Measurements from ENCODE around the gene SOX15. TPM values are rescaled to one million over a fixed set of nuclear protein-coding genes. Genes with fewer than 3 reads are reported as not detected.

The SOX15 gene
- total RNA-seq (2013; cell fraction: nucleolus; rRNA removed): 0.49 and 0.79 TPM in 2 replicates
- 0.27 TPM in 1 of 2 replicates, not detected in the other for total RNA-seq (2014; rRNA removed)
- not detected in 2 replicates for total RNA-seq (2014; rRNA removed; fragmentation: Illumina TruSeq; extraction: Trizol)
- total RNA-seq (2021): 0.19 and 0.28 TPM in 2 replicates
- not detected for polyA plus RNA-seq (2011; ENCODE audit: low read depth)
- 0.10 TPM in 1 of 2 replicates, not detected in the other for polyA plus RNA-seq (2011; rRNA removed)
- polyA plus RNA-seq (2011; cell fraction: cytosol; rRNA removed): not detected in 2 replicates
- 0.73 and 1.5 TPM in 2 replicates for polyA plus RNA-seq (2011; cell fraction: nucleus; rRNA removed)
- polyA plus RNA-seq (2012): 0.76 and 1.1 TPM in 2 replicates
- 0.07 TPM in 1 of 2 replicates, not detected in the other for polyA plus RNA-seq (2014; fragmentation: Illumina TruSeq; extraction: Trizol)
- under 1 TPM; 0.06 to 0.09 TPM for polyA plus RNA-seq (2014; fragmentation: Nextera tagmentation; extraction: Ambion mirVana)
- 0.22 and 0.62 TPM in 2 replicates for polyA plus RNA-seq (2014; rRNA removed)
- under 1 TPM; 0.25 to 0.53 TPM for polyA plus RNA-seq (2016; fragmentation: Nextera tagmentation; extraction: Ambion mirVana)
- not detected in 2 replicates for polyA minus RNA-seq (2011; rRNA and poly(A)+ RNA removed)
- not detected in 2 replicates for polyA minus RNA-seq (2011; cell fraction: cytosol; rRNA and poly(A)+ RNA removed)
- polyA minus RNA-seq (2011; cell fraction: nucleus; rRNA and poly(A)+ RNA removed): 0.36 and 0.77 TPM in 2 replicates
- percentile 35 among the genes with signal in this experiment for Bru-seq, nascent RNA
- BruChase-seq, experiment 1, labeled RNA remaining after a 6-hour chase: percentile 32 among the genes with signal in this experiment
- percentile 25 among the genes with signal in this experiment for BruChase-seq, experiment 2, labeled RNA remaining after a 2-hour chase
- long read RNA-seq, experiment 1: 0 reads
- long read RNA-seq, experiment 2: 0 reads

DNA sequence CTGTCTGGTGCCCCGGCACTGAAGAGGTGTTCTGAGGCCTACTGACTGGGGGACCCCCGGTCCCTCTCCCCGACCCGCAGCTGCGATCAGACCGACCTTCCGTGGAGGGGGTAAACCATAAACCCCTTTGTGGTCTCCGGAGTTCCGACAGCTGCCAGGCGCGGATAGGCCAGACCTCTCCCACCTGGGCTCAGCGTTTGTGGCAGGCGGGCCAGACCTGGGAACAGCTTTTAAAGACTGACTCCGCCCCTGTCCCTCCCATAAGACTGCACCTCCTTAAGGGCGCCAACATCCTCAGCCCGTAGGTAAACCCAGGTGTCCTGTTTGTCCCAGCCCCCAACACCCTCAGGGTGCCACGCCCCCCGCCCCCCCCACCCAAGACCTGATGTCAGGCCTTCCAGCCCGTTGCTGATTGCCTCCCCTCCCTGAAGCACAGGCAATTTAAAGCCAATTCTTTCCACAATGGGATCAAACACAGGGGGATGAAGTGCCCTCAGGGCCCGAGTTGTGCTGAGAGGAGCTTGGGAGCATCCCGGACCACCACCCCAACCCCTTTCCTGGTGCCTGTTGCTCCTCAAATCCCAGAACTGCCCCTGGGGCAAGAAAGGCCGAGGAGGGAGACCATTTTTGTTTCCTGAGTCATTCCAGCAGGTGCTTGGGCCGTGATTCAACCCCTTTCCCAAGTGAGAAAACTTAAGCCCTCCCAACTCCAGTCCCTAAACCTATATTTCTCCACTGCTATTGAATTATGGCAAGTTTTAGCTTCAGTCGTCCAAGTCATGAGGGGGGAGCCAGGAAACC is at the start of gene SOX15:
Gene SOX15, minus strand, starts transcription at position 204 of the 801 bp plus-strand sequence. CDS start 418 bp downstream, outside the sequence.
- no peak for ATAC-seq
- ChIA-PET SMC1A (ENCODE audit: uncharacterized antibody, unreplicated experiment) (interaction anchor here (1.0 to 1.6 kb wide), 4 partner anchors 10 to 98 kb away, joined by 3 to 8 read pairs (median 3); partner anchors contain the start of genes CD68, SAT2, TP53 and WRAP53), RAD21 (ENCODE audit: unreplicated experiment) (interaction anchor here (0.6 to 1.4 kb wide), 7 partner anchors 15 to 400 kb away, joined by 3 to 5 read pairs (median 3); partner anchors contain the start of genes SAT2 and WRAP53), POLR2A (interaction anchor here (0.7 kb wide), 1 partner anchor 25 kb away, joined by 3 read pairs; no protein-coding TSS in a partner anchor), CTCF (interaction anchor here (0.9 to 2.6 kb wide), 11 partner anchors 9 to 234 kb away, joined by 3 to 14 read pairs (median 6); partner anchors contain the start of genes SENP3, TMEM95, TP53 and WRAP53)
- intact Hi-C loops (cut with micrococcal nuclease; ENCODE audit: unreplicated experiment) (no loop called here), in situ Hi-C loops (cut with MboI) (no loop called here)
- WGBS (ENCODE audit: insufficient coverage, insufficient replicate concordance, low lambda C conversion rate, missing lambda C conversion rate): 78% methylated on average over 21 of the region's 24 CpGs
- H4K20me1 ChIP-seq (ENCODE audit: control insufficient read depth, insufficient read depth): no peaks in the 10 kb centered on the region; the same call in 1 of the 2 replicates
- H3K27ac ChIP-seq (ENCODE audit: control insufficient read depth, insufficient read depth): no peak within 1 kb of the TSS
- no peak for TF ChIP-seq SUZ12 (IDR thresholded peaks at IDR 0.05; ENCODE audit: unreplicated experiment)
- TF ChIP-seq GATAD2B (conservative IDR thresholded peaks at IDR 0.05; ENCODE audit: low read depth): no peak
- TF ChIP-seq, protein P1, sequence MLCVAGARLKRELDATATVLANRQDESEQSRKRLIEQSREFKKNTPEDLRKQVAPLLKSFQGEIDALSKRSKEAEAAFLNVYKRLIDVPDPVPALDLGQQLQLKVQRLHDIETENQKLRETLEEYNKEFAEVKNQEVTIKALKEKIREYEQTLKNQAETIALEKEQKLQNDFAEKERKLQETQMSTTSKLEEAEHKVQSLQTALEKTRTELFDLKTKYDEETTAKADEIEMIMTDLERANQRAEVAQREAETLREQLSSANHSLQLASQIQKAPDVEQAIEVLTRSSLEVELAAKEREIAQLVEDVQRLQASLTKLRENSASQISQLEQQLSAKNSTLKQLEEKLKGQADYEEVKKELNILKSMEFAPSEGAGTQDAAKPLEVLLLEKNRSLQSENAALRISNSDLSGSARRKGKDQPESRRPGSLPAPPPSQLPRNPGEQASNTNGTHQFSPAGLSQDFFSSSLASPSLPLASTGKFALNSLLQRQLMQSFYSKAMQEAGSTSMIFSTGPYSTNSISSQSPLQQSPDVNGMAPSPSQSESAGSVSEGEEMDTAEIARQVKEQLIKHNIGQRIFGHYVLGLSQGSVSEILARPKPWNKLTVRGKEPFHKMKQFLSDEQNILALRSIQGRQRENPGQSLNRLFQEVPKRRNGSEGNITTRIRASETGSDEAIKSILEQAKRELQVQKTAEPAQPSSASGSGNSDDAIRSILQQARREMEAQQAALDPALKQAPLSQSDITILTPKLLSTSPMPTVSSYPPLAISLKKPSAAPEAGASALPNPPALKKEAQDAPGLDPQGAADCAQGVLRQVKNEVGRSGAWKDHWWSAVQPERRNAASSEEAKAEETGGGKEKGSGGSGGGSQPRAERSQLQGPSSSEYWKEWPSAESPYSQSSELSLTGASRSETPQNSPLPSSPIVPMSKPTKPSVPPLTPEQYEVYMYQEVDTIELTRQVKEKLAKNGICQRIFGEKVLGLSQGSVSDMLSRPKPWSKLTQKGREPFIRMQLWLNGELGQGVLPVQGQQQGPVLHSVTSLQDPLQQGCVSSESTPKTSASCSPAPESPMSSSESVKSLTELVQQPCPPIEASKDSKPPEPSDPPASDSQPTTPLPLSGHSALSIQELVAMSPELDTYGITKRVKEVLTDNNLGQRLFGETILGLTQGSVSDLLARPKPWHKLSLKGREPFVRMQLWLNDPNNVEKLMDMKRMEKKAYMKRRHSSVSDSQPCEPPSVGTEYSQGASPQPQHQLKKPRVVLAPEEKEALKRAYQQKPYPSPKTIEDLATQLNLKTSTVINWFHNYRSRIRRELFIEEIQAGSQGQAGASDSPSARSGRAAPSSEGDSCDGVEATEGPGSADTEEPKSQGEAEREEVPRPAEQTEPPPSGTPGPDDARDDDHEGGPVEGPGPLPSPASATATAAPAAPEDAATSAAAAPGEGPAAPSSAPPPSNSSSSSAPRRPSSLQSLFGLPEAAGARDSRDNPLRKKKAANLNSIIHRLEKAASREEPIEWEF (IDR thresholded peaks at IDR 0.05; ENCODE audit: insufficient replicate concordance, low read depth, low read length): no peak
- TF ChIP-seq JUNB (IDR thresholded peaks at IDR 0.05): no peak
- TF ChIP-seq, protein P2, sequence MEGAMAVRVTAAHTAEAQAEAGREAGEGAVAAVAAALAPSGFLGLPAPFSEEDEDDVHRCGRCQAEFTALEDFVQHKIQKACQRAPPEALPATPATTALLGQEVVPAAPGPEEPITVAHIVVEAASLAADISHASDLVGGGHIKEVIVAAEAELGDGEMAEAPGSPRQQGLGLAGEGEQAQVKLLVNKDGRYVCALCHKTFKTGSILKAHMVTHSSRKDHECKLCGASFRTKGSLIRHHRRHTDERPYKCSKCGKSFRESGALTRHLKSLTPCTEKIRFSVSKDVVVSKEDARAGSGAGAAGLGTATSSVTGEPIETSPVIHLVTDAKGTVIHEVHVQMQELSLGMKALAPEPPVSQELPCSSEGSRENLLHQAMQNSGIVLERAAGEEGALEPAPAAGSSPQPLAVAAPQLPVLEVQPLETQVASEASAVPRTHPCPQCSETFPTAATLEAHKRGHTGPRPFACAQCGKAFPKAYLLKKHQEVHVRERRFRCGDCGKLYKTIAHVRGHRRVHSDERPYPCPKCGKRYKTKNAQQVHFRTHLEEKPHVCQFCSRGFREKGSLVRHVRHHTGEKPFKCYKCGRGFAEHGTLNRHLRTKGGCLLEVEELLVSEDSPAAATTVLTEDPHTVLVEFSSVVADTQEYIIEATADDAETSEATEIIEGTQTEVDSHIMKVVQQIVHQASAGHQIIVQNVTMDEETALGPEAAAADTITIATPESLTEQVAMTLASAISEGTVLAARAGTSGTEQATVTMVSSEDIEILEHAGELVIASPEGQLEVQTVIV (IDR thresholded peaks at IDR 0.05; ENCODE audit: borderline replicate concordance, partially characterized antibody): no peak
- no peak for TF ChIP-seq RBBP5 (conservative IDR thresholded peaks at IDR 0.05)
- no peak for TF ChIP-seq LARP7 (IDR thresholded peaks at IDR 0.05)
- TF ChIP-seq EZH2 (IDR thresholded peaks at IDR 0.05; ENCODE audit: borderline replicate concordance, control insufficient read depth, low read depth, low read length): no peak
- TF ChIP-seq, protein P3, sequence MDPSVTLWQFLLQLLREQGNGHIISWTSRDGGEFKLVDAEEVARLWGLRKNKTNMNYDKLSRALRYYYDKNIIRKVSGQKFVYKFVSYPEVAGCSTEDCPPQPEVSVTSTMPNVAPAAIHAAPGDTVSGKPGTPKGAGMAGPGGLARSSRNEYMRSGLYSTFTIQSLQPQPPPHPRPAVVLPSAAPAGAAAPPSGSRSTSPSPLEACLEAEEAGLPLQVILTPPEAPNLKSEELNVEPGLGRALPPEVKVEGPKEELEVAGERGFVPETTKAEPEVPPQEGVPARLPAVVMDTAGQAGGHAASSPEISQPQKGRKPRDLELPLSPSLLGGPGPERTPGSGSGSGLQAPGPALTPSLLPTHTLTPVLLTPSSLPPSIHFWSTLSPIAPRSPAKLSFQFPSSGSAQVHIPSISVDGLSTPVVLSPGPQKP (IDR thresholded peaks at IDR 0.05; ENCODE audit: low read depth, low read length): no peak
- no peaks in the 10 kb centered on the region for H3K9me3 ChIP-seq (replicated peaks; ENCODE audit: control insufficient read depth, insufficient read depth, low read length)
- H3K4me3 ChIP-seq: no peak within 1 kb of the TSS
- BruUV-seq (replicated peaks): no TSS peak
- peaks cover 4% of the 10 kb centered on the region for H3K79me2 ChIP-seq (ENCODE audit: control insufficient read depth, insufficient read depth, low read length)
- FAIRE-seq: no peak
- H2AFZ ChIP-seq (ENCODE audit: control insufficient read depth, low read depth, low read length): no peak within 1 kb of the TSS
- no peaks in the 10 kb centered on the region for H3K27me3 ChIP-seq (replicated peaks in 1 of 2; ENCODE audit: control insufficient read depth in 2 of 2, insufficient read depth in 2 of 2, low read length in 1 of 2)
- H3K4me1 ChIP-seq (ENCODE audit: control insufficient read depth, insufficient read depth, low read length): peaks cover 3% of the 10 kb centered on the region; the same call in 1 of the 2 replicates
- no peak within 1 kb of the TSS for H3K9ac ChIP-seq (ENCODE audit: control insufficient read depth, insufficient read depth, low read length)
- DNase-seq (ENCODE audit: low read depth, low spot score): no peak
- H3K36me3 ChIP-seq (ENCODE audit: control insufficient read depth in 2 of 2, insufficient read depth in 2 of 2, low read length in 1 of 2): peaks cover 19 to 20% of the 10 kb centered on the region in 2 experiments
- no peak within 1 kb of the TSS for H3K4me2 ChIP-seq (ENCODE audit: control insufficient read depth, insufficient read depth)
